K562 (cell line): ENCODE results near the gene BNIP2. TPM values are rescaled to one million over a fixed set of nuclear protein-coding genes. Genes with fewer than 3 reads are reported as not detected.

ENCODE experiments used
- ATAC-seq: fragments of 200-7000 bp; cut with Tn5 transposase; 3 replicates; pipeline ENCODE4 v1.9.1; 2020; ENCODE audit warnings: moderate library complexity
- BruUV-seq: library from RNA; stranded (reverse); fragments of 400-500 nt; replicated peaks from 2 replicates; lab custom pipeline; 2021; lab: Mats Ljungman, UMichigan
- CTCF ChIA-PET: fragments of 300-600 bp; formaldehyde crosslinking; extraction: SDS; loops from one replicate; lab custom pipeline; 2021; ENCODE audit warnings: low intra/inter-chr PET ratio; lab: Yijun Ruan, JAX
- POLR2A ChIA-PET: fragments of 300-600, 350-650 bp; sonication (Branson Sonifier 250); formaldehyde crosslinking; extraction: SDS; loops from one replicate; lab custom pipeline; 2021; ENCODE audit warnings: antibody characterized with exemption, inconsistent platforms; lab: Yijun Ruan, JAX
- DNase-seq, 4 experiments: peaks; one replicate each; pipeline versions ENCODE4 v3.0.0 to v3.0.0-alpha.2; 2011 to 2018; ENCODE audit warnings: low spot score in 3 of 4, mixed read lengths in 3 of 4; ENCODE audit errors: extremely low read depth in 1 of 4
- FAIRE-seq: peaks from 2 replicates; lab custom pipeline; 2011; peaks lifted over from hg19 to GRCh38; lab: Jason Lieb, UNC
- H2AFZ ChIP-seq: 2 replicates; pipeline ENCODE4 v1.6.0; 2011; ENCODE audit warnings: low read depth, low read length, control low read depth, inconsistent platforms
- H3K27ac ChIP-seq: fragments of 200-600 bp; 3 replicates; pipeline ENCODE4 v1.8.0; 2011; ENCODE audit warnings: low read depth, mild to moderate bottlenecking, control low read depth, inconsistent platforms, low read length, moderate library complexity, mixed read lengths; ENCODE audit errors: extremely low read depth
- H3K27me3 ChIP-seq, 2 experiments: fragments of 300-600 bp in 1 of 2; 2 replicates in 1 of 2; 3 replicates in 1 of 2; pipeline versions ENCODE4 v1.6.0 to v1.8.0; 2011; ENCODE audit warnings: inconsistent platforms in 2 of 2, low read length in 2 of 2, mild to moderate bottlenecking in 1 of 2, mixed read lengths in 1 of 2, moderate library complexity in 1 of 2; ENCODE audit not compliant: control insufficient read depth in 2 of 2, insufficient read depth in 2 of 2
- H3K36me3 ChIP-seq: fragments of 300-600 bp; 3 replicates; pipeline ENCODE4 v1.8.0; 2011; ENCODE audit warnings: mild to moderate bottlenecking, low read length, inconsistent platforms; ENCODE audit not compliant: control insufficient read depth, insufficient read depth
- H3K4me1 ChIP-seq, 2 experiments: fragments of 200-600 bp in 1 of 2; replicated peaks in 1 of 2; 2 replicates in 1 of 2; 3 replicates in 1 of 2; pipeline versions ENCODE4 v1.5.1 to v1.8.0; 2011; ENCODE audit warnings: inconsistent platforms in 2 of 2, low read length in 2 of 2, mild to moderate bottlenecking in 1 of 2, mixed read lengths in 1 of 2, moderate library complexity in 1 of 2; ENCODE audit not compliant: control insufficient read depth in 2 of 2, insufficient read depth in 2 of 2
- H3K4me2 ChIP-seq: 2 replicates; pipeline ENCODE4 v1.6.1; 2011; ENCODE audit warnings: low read length, control low read depth, inconsistent platforms, mixed read lengths; ENCODE audit not compliant: insufficient read depth
- H3K4me3 ChIP-seq: fragments of 200-600 bp; sonication (generic), shearing (Covaris generic); 2 replicates; pipeline ENCODE4 v1.5.1; 2016; ENCODE audit warnings: control low read depth, inconsistent platforms
- H3K79me2 ChIP-seq: fragments of 200-600 bp; 3 replicates; pipeline ENCODE4 v1.8.0; 2011; ENCODE audit warnings: low read length, inconsistent platforms; ENCODE audit not compliant: control insufficient read depth, insufficient read depth
- H3K9ac ChIP-seq, 2 experiments: 2 replicates each; pipeline versions ENCODE4 v1.6.0 to v1.6.1; 2011; ENCODE audit warnings: low read depth in 2 of 2, low read length in 2 of 2, control low read depth in 1 of 2, inconsistent platforms in 1 of 2, mild to moderate bottlenecking in 1 of 2, mixed read lengths in 1 of 2; ENCODE audit not compliant: insufficient read depth in 1 of 2
- H3K9me1 ChIP-seq: one replicate; pipeline ENCODE4 v1.6.0; 2011; ENCODE audit warnings: inconsistent platforms, mild to moderate bottlenecking, low read length, moderate library complexity; ENCODE audit not compliant: control insufficient read depth, insufficient read depth
- H3K9me3 ChIP-seq: replicated peaks from 2 replicates; pipeline ENCODE4 v1.5.1; 2011; ENCODE audit warnings: low read depth, low read length, inconsistent platforms; ENCODE audit not compliant: control insufficient read depth, insufficient read depth
- H4K20me1 ChIP-seq: replicated peaks from 2 replicates; pipeline ENCODE4 v1.6.1; 2011; ENCODE audit warnings: low read length, inconsistent platforms, mixed read lengths; ENCODE audit not compliant: control insufficient read depth, insufficient read depth
- ARID1B ChIP-seq: fragments of 450-650 bp; IDR thresholded peaks from 2 replicates; pipeline ENCODE4 v1.6.1; 2016; ENCODE audit warnings: antibody characterized with exemption, mild to moderate bottlenecking, inconsistent platforms
- FOXM1 ChIP-seq, 2 experiments: fragments of 450-650 bp in 1 of 2; sonication (generic) in 1 of 2; formaldehyde crosslinking in 1 of 2; IDR thresholded peaks; 2 replicates each; pipeline versions ENCODE4 v1.6.1 to v1.9.0; 2017 to 2022; ENCODE audit warnings: low read depth in 2 of 2, mild to moderate bottlenecking in 2 of 2, missing genetic modification reagents in 1 of 2, moderate library complexity in 1 of 2
- HNRNPL ChIP-seq: fragments of 200-400 bp; formaldehyde crosslinking; IDR thresholded peaks from 2 replicates; pipeline ENCODE4 v1.6.1; 2017; ENCODE audit warnings: low read depth, mild to moderate bottlenecking, low read length
- KHSRP ChIP-seq: fragments of 450-650 bp; IDR thresholded peaks from 2 replicates; pipeline ENCODE4 v1.6.1; 2017
- NR3C1 ChIP-seq: sonication (generic); formaldehyde crosslinking; IDR thresholded peaks from 2 replicates; pipeline ENCODE4 v1.8.1; 2022; ENCODE audit warnings: missing genetic modification reagents
- NR4A1 ChIP-seq, 2 experiments: fragments of 250-450 bp in 1 of 2; fragments of 450-650 bp in 1 of 2; sonication (Bioruptor Pico) in 1 of 2; IDR thresholded peaks; 2 replicates each; pipeline versions ENCODE4 v1.4.0 to v1.6.1; 2016 to 2020; ENCODE audit warnings: mild to moderate bottlenecking in 2 of 2, missing compliant biosample characterization in 1 of 2, missing genetic modification characterization in 1 of 2, moderate library complexity in 1 of 2
- ZNF143 ChIP-seq: sonication (generic); formaldehyde crosslinking; IDR thresholded peaks from 2 replicates; pipeline ENCODE4 v1.9.0; 2022; ENCODE audit warnings: mild to moderate bottlenecking, missing genetic modification reagents
- ZNF3 ChIP-seq: fragments of 250-450 bp; sonication (Bioruptor Pico); IDR thresholded peaks from 2 replicates; pipeline ENCODE4 v1.5.0; 2021; ENCODE audit warnings: mild to moderate bottlenecking, moderate library complexity
- ZNF717 ChIP-seq: fragments of 250-450 bp; sonication (Bioruptor Pico); IDR thresholded peaks from 2 replicates; pipeline ENCODE4 v1.5.0; 2021
- ZNF76 ChIP-seq: fragments of 250-450 bp; sonication (Bioruptor Pico); IDR thresholded peaks from 2 replicates; pipeline ENCODE4 v1.4.0; 2020; ENCODE audit warnings: mild to moderate bottlenecking, moderate library complexity, borderline replicate concordance
- whole genome bisulfite sequencing: fragments of 100-300 bp; shearing (Covaris generic); methylation state at CpG from one replicate; pipeline ENCODE4 v1.1.6; 2016; ENCODE audit warnings: low coverage, mixed read lengths; ENCODE audit not compliant: insufficient coverage; ENCODE audit errors: missing lambda C conversion rate; 5-methylcytosine and 5-hydroxymethylcytosine counted together
- in situ Hi-C: fragments of 300-500 bp; cut with MboI; formaldehyde crosslinking; loops from 4 replicates; pipeline ENCODE4 v1.15.0; 2018; ENCODE audit warnings: inconsistent platforms, mixed read lengths
- intact Hi-C: fragments of 100-400 bp; cut with micrococcal nuclease; formaldehyde crosslinking; loops from 2 replicates; pipeline ENCODE4 v1.14.2; 2022
- polyA plus RNA-seq, 8 experiments: library from polyadenylated mRNA; depleted of rRNA in 4 of 8; stranded (reverse) in 5 of 8; unstranded in 3 of 8; fragments of >200 nt; fragmentation: Nextera tagmentation in 2 of 8; fragmentation: Illumina TruSeq in 1 of 8; extraction: Ambion mirVana in 2 of 8; extraction: Trizol in 1 of 8; gene quantifications; 2 replicates each; pipeline versions ENCODE4 v1.2.1 to v1.2.3, GENCODE V29; 2011 to 2014; ENCODE audit warnings: inconsistent platforms in 1 of 8, missing spikeins in 1 of 8
- total RNA-seq, 7 experiments: library from RNA; depleted of rRNA in 6 of 7; stranded (reverse); fragments of >200 nt in 6 of 7; fragmentation: Illumina TruSeq in 2 of 7; extraction: Trizol in 2 of 7; gene quantifications; 2 replicates each; pipeline versions ENCODE4 v1.2.1 to v1.2.3, GENCODE V29; 2011 to 2021; ENCODE audit warnings: low replicate concordance in 1 of 7
- TF ChIP-seq, protein P1 (sequence below): fragments of 250-450 bp; sonication (Bioruptor Pico); IDR thresholded peaks from 2 replicates; pipeline ENCODE4 v1.8.0; 2021; ENCODE audit warnings: borderline replicate concordance, mild to moderate bottlenecking, moderate library complexity; ENCODE audit not compliant: poor library complexity, severe bottlenecking

BNIP2 gene
- total and polyA plus RNA-seq, 9 of the 15 experiments (the other 6 are each of a cell fraction or from before 2014, with no cell fraction given) = 19.6 to 88.0 (median 52.5) TPM

DNA sequence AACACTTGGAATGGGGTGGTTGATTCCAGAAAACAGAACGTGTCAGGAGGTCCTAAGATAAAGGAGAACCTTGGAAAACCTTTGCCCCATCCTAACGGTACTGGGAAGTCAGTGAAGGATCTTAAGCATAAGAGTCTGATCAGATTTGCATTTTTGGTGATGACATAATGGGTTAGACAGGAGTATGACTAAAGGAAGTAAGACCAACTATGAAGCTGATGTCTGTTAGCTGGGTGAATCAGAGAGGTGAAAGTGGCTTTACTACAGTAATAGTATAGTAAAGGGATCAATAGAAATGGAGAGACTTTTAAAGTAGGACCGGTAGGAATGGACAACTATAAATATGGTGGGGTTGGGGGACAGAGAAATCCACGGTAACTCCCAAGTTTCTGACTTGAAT is 44.4 kb downstream of the BNIP2 start:
- DNase-seq (no peak), ATAC-seq (no peak)
- in situ Hi-C loops = no loop called here
- TF ChIP-seq ZNF3 (no peak), ZNF143 (CRISPR knock-in tag) (no peak), KHSRP (no peak), NR3C1 (CRISPR knock-in tag) (no peak), ZNF76 (CRISPR knock-in tag) (no peak), HNRNPL (no peak), FOXM1 (IDR thresholded peaks at IDR 0.05; ENCODE audit: low read depth) (no peak), FOXM1 (CRISPR knock-in tag; IDR thresholded peaks at IDR 0.05; ENCODE audit: low read depth) (no peak), ZNF717 (CRISPR knock-in tag) (no peak), ARID1B (no peak), NR4A1 (CRISPR knock-in tag; IDR thresholded peaks at IDR 0.05) (no peak), NR4A1 (tag; IDR thresholded peaks at IDR 0.05) (no peak)
- TF ChIP-seq, protein P1, sequence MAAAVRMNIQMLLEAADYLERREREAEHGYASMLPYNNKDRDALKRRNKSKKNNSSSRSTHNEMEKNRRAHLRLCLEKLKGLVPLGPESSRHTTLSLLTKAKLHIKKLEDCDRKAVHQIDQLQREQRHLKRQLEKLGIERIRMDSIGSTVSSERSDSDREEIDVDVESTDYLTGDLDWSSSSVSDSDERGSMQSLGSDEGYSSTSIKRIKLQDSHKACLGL (CRISPR knock-in tag) = no peak
- TF ChIP-seq, all 486 proteins: peak for 0
- Histone ChIP-seq H3K9me3 (no peaks in the 10 kb centered on the region), H3K27ac (no peak overlapping the region), H3K9me1 (no peaks in the 10 kb centered on the region), H3K4me2 (no peak overlapping the region), H3K4me3 (no peak overlapping the region), H3K27me3 (no peaks in the 10 kb centered on the region), H2AFZ (no peak overlapping the region), H3K79me2 (peaks cover 2% of the 10 kb centered on the region; the same call in 1 of the 3 replicates), H4K20me1 (no peaks in the 10 kb centered on the region), H3K9ac (no peak overlapping the region), H3K4me1 (no peaks in the 10 kb centered on the region), H3K36me3 (peaks cover 72% of the 10 kb centered on the region)
- 86% methylated on average over 4 of the region's 4 CpGs for WGBS
- ChIA-PET POLR2A (interaction anchor here (0.6 to 1.8 kb wide), 4 partner anchors 9 to 111 kb away, joined by 3 to 7 read pairs (median 4); partner anchors contain the start of gene GTF2A2), CTCF (no interaction called here)
- intact Hi-C loops = no loop called here
- BruUV-seq = no TSS peak
- FAIRE-seq = no peak
